IPS-20b (cell line): ENCODE data around the gene FAM184B.
"Not testable (repeated sequence)": the region's sequence is repeated elsewhere in the genome, so short reads cannot be mapped to it uniquely, and the experiment has no call there.

Source experiments
- H3K27ac ChIP-seq: one replicate; pipeline ENCODE4 v1.5.1; 2013; ENCODE audit warnings: low read length
- H3K27me3 ChIP-seq: 2 replicates; pipeline ENCODE4 v1.6.1; 2013; ENCODE audit warnings: mild to moderate bottlenecking, low read length, inconsistent platforms; ENCODE audit not compliant: insufficient read depth
- H3K36me3 ChIP-seq: 2 replicates; pipeline ENCODE4 v1.6.1; 2013; ENCODE audit warnings: low read depth, mild to moderate bottlenecking, inconsistent platforms, low read length, moderate library complexity; ENCODE audit not compliant: insufficient read depth
- H3K4me1 ChIP-seq: 2 replicates; pipeline ENCODE4 v1.6.1; 2013; ENCODE audit warnings: mild to moderate bottlenecking, control low read depth, inconsistent platforms, low read length, moderate library complexity; ENCODE audit not compliant: insufficient read depth
- H3K4me3 ChIP-seq: 2 replicates; pipeline ENCODE4 v1.5.1; 2013; ENCODE audit warnings: mild to moderate bottlenecking, low read length, inconsistent platforms
- H3K9ac ChIP-seq: 2 replicates; pipeline ENCODE4 v1.6.1; 2013; ENCODE audit warnings: low read depth, mild to moderate bottlenecking, inconsistent platforms, low read length, moderate library complexity
- H3K9me3 ChIP-seq: 2 replicates; pipeline ENCODE4 v1.6.1; 2013; ENCODE audit warnings: mild to moderate bottlenecking, low read depth, low read length, inconsistent platforms; ENCODE audit not compliant: insufficient read depth

FAM184B gene

GRCh38 chr4:17670423-17670822 lies 111.0 kb downstream of the FAM184B start:
- H3K9me3 ChIP-seq, result no peaks in the 10 kb centered on the region; the same call in 1 of the 2 replicates
- no peaks in the 10 kb centered on the region for H3K36me3 ChIP-seq
- H3K9ac ChIP-seq, result no peak overlapping the region
- no peak overlapping the region for H3K27ac ChIP-seq
- no peaks in the 10 kb centered on the region for H3K27me3 ChIP-seq
- H3K4me1 ChIP-seq, result no peaks in the 10 kb centered on the region
- H3K4me3 ChIP-seq, result no peak overlapping the region

- Histone ChIP-seq H3K9me3 (no peaks in the 10 kb centered on the region; the same call in 1 of the 2 replicates), H3K4me1 (no peaks in the 10 kb centered on the region), H3K27ac (no peak overlapping the region)
Measured at GRCh38 chr4:17667653-17668201, 113.7 kb downstream of the FAM184B start.

GRCh38 chr4:17667253-17667652 lies 114.2 kb downstream of the FAM184B start:
- H3K9ac ChIP-seq, result no peak overlapping the region
- no peaks in the 10 kb centered on the region for H3K4me1 ChIP-seq
- H3K9me3 ChIP-seq, result no peaks in the 10 kb centered on the region; the same call in 1 of the 2 replicates
- no peaks in the 10 kb centered on the region for H3K36me3 ChIP-seq
- H3K4me3 ChIP-seq, result no peak overlapping the region
- H3K27me3 ChIP-seq, result no peaks in the 10 kb centered on the region
- no peak overlapping the region for H3K27ac ChIP-seq

More at GRCh38 chr4:17667653-17668201, 113.7 kb downstream of the FAM184B start:
- Histone ChIP-seq H3K36me3 (no peaks in the 10 kb centered on the region), H3K27me3 (no peaks in the 10 kb centered on the region), H3K9ac (no peak overlapping the region), H3K4me3 (no peak overlapping the region)

GRCh38 chr4:17665852-17666251 lies 115.6 kb downstream of the FAM184B start:
- Histone ChIP-seq H3K9ac (no peak overlapping the region), H3K9me3 (no peaks in the 10 kb centered on the region), H3K27ac (no peak overlapping the region), H3K27me3 (no peaks in the 10 kb centered on the region), H3K4me1 (no peaks in the 10 kb centered on the region), H3K36me3 (no peaks in the 10 kb centered on the region), H3K4me3 (no peak overlapping the region)

DNA sequence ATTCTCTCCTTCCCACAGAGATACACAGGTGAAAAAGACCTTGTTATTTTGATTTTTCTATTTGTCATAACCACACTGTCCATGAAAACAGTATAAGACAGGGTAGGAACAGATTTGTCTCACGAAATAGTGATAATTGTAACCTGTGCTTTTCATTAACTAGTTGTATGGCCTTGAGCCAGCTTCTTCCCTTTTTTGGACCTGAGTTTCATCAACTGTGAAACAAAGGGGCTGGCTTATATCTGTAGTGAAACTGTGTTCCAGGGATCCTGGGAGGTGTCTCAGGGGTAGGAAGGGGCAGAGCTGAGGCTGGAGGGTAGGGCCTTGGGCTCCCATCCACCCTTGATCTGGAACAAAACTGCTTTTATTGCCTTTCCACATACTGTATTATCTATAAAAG lies 116.1 kb downstream of the FAM184B start:
- Histone ChIP-seq H3K27ac (no peak overlapping the region), H3K9me3 (no peaks in the 10 kb centered on the region), H3K36me3 (no peaks in the 10 kb centered on the region), H3K4me3 (no peak overlapping the region), H3K4me1 (no peaks in the 10 kb centered on the region), H3K9ac (no peak overlapping the region), H3K27me3 (no peaks in the 10 kb centered on the region)

DNA sequence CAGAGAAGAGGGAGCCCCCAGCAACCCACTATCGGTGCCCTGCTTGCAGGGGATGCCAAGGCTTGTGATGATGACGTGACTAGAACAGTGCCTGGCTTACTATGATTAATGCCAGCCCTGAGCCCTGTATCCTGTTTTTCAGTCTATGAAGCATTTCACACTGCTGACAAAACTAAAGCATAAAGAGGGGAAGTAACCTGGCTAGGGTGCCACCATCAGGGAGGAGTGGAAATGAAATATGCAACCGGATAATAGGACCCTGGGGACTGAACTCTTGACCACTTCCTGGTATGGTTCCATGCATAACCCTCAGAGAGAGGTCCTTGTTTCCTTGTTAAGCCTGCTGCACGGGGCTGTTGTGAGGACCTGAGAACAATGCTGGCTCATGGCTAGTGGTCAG lies 116.7 kb downstream of the FAM184B start:
- no peak overlapping the region for H3K27ac ChIP-seq
- H3K27me3 ChIP-seq, result no peaks in the 10 kb centered on the region
- no peaks in the 10 kb centered on the region for H3K36me3 ChIP-seq
- no peak overlapping the region for H3K9ac ChIP-seq
- H3K4me3 ChIP-seq, result no peak overlapping the region
- H3K9me3 ChIP-seq, result no peaks in the 10 kb centered on the region
- no peaks in the 10 kb centered on the region for H3K4me1 ChIP-seq

DNA sequence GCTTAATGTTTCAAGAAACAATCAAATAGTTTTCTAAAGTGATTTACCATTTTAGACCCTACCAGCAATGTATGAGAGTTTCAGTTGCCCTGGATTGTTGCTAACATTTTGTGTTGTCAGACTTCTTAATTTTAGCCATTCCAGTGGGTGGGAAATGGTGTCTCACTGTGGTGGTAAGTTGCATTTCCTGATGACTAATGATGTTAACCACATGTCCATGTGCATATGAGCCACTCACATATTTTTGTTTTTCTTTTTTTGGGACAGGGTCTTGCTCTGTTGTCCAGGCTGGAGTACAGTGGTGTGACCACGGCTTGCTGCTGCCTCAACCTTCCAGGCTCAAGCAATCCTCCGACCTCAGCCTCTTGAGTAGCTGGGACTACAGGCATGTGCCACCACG lies 118.7 kb downstream of the FAM184B start:
- Histone ChIP-seq H3K9ac (no peak overlapping the region), H3K4me1 (no peaks in the 10 kb centered on the region), H3K27me3 (no peaks in the 10 kb centered on the region), H3K4me3 (no peak overlapping the region), H3K36me3 (no peaks in the 10 kb centered on the region), H3K27ac (no peak overlapping the region), H3K9me3 (no peaks in the 10 kb centered on the region)

DNA sequence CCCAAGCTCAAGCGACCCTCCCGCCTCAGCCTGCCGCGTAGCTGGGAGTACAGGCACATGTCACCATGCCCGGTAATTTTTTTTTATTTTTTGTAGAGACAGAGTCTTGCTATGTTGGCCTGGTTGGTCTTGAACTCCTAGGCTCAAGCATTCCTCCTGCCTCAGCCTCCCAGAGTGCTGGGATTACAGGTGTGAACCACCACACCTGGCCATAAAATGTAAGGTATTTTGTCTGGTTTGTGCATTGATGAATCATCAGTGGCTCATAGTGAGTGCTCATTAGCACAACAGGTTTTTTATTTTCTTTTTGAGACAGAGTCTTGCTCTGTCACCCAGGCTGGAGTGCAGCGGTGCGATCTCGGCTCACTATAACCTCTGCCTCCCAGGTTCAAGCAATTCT lies 122.2 kb downstream of the FAM184B start:
- not testable (repeated sequence) for H3K27me3 ChIP-seq, H3K27ac ChIP-seq, H3K9ac ChIP-seq, H3K4me3 ChIP-seq, H3K4me1 ChIP-seq, H3K9me3 ChIP-seq, H3K36me3 ChIP-seq

- no peaks in the 10 kb centered on the region for H3K27me3 ChIP-seq
- H3K27ac ChIP-seq, result no peak overlapping the region
- no peak overlapping the region for H3K9ac ChIP-seq
- H3K9me3 ChIP-seq, result no peaks in the 10 kb centered on the region
- no peaks in the 10 kb centered on the region for H3K4me1 ChIP-seq
- H3K4me3 ChIP-seq, result no peak overlapping the region
- H3K36me3 ChIP-seq, result no peaks in the 10 kb centered on the region
Measured at GRCh38 chr4:17657849-17658248, 123.6 kb downstream of the FAM184B start.

- Histone ChIP-seq H3K36me3 (no peaks in the 10 kb centered on the region), H3K4me3 (no peak overlapping the region)
Measured at GRCh38 chr4:17657090-17657489, 124.3 kb downstream of the FAM184B start.

DNA sequence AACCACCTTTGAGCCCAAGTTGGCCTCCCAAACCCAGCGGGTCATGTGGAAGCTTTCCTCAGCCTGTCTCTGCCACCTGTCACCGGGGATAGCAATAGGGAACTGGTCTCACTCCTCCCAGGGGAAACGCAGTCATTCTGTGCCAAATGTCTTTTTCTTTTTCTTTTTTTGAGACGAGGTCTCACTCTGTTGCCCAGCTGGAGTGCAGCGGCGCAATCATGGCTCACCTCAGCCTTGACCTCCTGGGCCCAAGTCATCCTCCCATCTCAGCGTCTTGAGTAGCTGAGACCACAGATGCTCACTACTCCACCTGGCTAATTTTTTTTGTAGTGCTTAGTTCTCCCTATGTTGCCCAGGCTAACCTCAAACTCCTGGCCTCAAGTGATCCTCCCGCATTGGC lies 126.7 kb downstream of the FAM184B start:
- Histone ChIP-seq H3K27ac (no peak overlapping the region), H3K9me3 (no peaks in the 10 kb centered on the region), H3K4me3 (no peak overlapping the region), H3K4me1 (no peaks in the 10 kb centered on the region), H3K36me3 (no peaks in the 10 kb centered on the region), H3K27me3 (no peaks in the 10 kb centered on the region), H3K9ac (no peak overlapping the region)

More at GRCh38 chr4:17657090-17657489, 124.3 kb downstream of the FAM184B start:
- H3K9ac ChIP-seq, result no peak overlapping the region
- no peaks in the 10 kb centered on the region for H3K27me3 ChIP-seq
- H3K27ac ChIP-seq, result no peak overlapping the region
- no peaks in the 10 kb centered on the region for H3K4me1 ChIP-seq
- no peaks in the 10 kb centered on the region for H3K9me3 ChIP-seq

DNA sequence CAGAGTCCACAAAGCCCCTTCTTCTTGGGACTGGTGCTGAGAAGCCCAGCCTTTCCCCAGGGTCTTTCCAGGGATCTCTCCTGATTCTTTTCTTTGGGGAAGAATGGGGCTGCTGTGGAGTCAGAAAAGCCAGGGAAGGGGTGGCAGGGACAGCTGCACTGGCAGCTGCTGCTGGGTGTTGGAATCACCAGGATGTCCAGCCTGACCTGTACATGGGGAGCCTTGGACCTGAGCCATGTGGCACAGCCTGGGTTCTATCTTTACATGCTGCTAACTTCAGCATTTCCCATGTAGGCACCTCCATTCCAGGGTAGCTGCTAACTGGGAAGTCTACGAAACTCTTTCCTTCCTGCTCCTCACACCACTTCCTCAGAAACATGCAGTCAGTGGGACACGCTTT lies 131.0 kb downstream of the FAM184B start:
- H3K9ac ChIP-seq, result no peak overlapping the region
- no peak overlapping the region for H3K27ac ChIP-seq
- no peaks in the 10 kb centered on the region for H3K36me3 ChIP-seq
- no peaks in the 10 kb centered on the region for H3K27me3 ChIP-seq
- H3K4me3 ChIP-seq, result no peak overlapping the region
- H3K4me1 ChIP-seq, result no peaks in the 10 kb centered on the region
- no peaks in the 10 kb centered on the region for H3K9me3 ChIP-seq
